NCI-H146 (cell line): ENCODE results near the gene EPHA2.
"Not testable (repeated sequence)": the region's sequence is repeated elsewhere in the genome, so short reads cannot be mapped to it uniquely, and the experiment has no call there.

ENCODE experiments used
- DNase-seq: peaks from one replicate; lab custom pipeline; 2025; lab: John Stamatoyannopoulos, UW

EPHA2 gene

GRCh38 chr1:16155537-16156410 is at the start of gene EPHA2:
Gene EPHA2, minus strand, starts transcription at chr1:16156069. Its CDS starts 137 bp downstream, at chr1:16155932.
- peak; percentile 40 for DNase-seq

- DNase-seq, result no peak
These were observed 49.4 kb upstream of the EPHA2 start for GRCh38 chr1:16205334-16205671.

DNA sequence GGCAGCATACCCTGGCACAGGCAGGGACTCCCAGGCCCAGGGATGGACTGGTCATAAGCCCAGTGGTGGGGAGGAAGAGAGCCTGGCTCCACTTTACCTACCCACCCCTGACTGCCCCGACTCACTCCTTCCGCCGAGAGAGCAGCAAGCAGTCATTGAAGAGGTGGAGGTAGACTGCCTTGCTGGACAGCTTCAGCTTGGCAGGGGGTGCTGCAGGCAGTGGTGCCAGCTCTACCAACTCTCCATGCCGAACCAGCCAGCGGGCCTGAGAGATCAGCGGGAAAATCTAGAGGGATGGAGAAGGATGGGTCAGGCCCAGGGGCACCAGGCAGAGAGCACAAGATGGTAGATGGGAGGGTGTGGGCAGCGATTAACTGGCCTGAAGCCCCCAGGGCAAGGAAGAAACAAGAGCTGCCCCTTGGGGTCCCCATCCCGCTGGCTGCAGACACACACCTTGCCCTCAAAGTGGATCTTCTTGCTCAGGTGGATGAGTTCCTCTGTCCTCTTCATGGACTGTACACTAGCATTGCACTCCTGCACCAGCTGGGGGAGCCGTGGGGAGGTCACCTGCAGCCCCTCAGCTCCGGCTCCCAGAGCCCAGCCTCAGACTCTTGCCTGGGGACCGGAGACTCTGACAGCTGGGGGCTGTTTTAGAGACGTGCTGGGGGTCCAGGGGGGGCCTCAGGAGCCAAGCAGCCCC is 48.9 kb upstream of the EPHA2 start:
- peak; percentile 21 for DNase-seq

DNA sequence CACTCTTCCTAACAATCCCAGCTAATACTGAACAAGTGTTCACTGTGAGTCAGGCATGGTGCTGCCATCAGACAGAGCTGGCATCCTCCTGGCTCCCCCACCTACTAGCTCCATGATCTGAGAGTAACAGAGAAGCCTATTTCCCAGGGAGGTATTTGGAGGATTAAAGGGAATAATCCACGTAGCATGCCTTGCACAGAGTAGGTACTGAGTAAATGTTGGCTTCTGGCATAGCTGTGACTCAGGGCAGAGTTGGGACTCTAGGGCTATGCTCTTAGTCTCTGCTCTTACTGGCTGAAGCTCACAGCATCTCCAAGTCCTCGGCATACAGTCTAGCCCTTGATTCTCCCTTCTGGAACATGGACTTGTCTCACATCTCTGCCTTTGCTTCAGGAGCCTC is 48.3 kb upstream of the EPHA2 start:
- DNase-seq, result no peak

DNA sequence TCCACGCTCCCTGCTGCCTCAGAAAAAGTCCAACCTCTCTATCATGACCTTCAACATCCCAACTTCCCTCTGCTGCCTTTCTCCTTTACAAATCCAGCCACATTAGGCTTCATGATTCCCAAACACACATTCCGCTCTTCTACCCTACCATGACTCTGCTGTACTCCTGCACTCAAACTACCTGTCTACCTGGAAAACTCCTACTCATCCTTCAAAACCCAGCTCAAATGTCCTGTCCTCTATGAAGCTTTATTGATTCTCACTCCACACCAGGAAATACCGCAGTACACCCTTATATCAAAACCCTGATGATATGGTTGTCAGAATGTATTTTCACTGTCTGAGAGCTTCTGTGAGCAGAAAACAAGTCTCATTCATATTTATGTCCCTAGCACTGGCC is 47.7 kb upstream of the EPHA2 start:
- DNase-seq, result no peak

DNA sequence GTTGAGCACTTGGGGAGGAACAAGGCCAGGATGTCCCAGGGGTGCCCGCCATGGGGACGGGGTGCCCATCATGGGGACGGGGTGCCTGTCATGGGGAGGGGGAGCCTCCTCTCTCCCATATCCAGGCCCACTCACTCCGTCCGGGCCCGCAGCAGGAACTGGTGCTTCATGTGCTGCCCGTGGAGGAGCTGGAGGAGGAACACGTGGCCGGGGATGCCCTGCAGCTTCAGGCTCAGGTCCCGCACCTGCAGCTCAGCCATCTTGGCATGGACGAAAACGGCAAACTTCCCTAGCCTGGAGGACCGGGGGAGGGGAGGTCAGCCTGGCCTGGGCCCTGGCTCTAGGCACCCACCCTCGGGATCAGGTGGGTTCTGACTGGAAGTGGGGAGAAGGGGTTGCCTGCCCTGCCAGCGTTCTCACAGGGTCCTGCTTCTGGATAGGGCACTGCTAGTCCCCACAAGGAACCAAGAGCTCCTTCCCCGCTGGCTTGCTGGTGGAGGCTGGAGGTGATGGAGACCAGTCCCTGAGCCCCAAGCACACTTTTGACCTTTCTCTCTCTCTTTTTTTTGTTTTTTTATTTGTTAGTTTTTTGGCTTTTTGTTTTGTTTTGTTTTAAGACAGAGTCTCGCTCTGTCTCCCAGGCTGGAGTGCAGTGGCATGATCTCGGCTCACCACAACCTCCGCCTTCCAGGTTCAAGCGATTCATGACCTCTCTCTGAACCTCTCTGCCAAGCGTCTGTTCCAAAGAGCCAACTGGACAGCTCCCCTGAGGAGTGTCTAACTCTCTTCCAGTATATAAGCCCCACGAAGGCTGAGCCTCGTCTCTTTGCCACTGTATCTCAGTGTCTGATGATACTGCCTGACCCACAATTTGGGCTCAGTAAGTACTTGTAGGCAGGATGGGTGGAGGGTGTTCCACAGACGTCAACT is 46.7 kb upstream of the EPHA2 start:
- DNase-seq, result no peak

DNA sequence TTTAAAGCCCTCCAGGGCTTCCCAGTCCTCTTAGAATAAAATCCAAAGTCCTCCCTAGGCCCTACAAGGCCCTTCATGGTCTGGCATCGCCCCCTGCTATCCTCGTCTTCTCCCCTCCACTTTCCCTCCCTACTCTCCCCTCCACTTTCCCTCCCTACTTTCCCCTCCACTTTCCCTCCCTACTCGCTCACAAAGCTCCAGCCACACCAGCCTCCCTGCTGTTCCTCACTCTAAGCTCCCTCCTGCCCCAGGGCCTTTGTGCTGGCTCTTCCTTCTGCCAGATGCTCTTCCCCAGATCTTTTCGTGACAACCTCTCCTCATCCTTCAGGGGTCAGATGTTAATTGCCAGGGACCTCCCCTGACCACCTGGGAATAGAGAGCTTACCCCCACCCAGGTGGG is 43.8 kb upstream of the EPHA2 start:
- no peak for DNase-seq

DNA sequence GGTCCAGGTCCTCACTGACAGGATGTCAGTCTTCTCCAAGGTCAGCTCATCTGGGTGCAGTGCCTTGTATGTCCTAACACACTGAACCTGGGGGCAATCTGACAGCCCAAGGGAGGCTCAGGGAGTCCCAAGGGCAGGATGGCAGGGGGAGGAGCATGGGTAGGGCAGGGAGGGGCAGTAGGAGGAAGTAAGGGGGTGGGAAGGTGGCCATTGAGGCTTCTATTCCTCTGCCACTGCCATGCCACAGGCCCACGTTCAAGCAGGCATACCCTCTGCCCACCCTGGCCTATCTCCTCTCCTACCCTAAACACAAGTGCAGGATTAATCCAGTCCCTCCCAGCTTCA is 43.3 kb upstream of the EPHA2 start:
- DNase-seq, result no peak

DNA sequence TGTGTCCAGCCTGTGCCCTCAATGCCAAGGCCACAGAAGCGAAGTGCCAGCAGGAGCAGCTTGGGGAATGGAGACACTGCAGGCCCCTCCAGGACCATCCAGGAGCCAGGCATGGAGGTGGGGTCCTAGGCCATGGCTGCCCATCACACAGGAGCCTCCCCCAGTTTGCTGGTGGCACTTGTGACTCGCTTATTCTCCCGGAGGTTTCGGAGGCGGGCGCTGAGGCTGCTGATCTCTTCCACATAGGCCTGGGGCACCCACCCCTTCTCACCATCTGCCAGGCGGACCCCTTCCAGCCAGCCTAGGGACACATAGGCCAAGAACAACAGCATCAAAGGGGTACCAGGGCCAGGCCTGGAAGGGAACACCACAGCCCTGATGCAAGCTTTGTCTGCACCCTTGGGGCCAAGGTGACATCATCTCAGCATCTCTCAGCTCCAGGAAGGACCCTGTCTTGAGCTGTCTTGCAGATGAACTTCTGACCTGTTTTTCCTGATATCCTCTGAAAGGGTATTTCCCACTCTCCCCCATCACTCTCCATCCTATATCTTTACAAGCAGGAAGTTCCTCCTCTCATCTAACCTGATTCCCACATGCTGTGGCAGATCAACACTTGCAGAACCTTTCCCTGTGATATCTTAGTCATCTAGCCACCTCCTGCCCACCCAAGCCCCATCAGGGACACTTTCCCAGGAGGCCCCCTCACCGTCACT is 42.7 kb upstream of the EPHA2 start:
- no peak for DNase-seq

DNA sequence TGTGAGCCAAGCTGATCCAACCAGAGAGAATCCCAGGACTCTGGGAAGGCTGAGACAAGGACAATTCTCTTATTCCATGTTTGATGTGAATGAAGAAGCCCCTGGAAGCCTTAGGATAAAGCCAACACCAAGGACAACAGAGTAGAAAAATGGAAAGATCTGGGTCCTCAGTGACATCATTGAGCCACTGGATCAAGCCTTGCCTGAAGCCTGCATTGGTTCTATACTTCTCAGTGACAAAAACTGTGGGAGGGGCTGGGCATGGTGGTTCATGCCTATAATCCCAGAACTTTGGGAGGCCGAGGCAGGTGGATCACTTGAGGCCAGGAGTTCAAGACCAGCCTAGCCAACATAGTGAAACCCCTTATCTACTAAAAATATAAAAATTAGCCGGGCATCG is 41.0 kb upstream of the EPHA2 start:
- no peak for DNase-seq

- not testable (repeated sequence) for DNase-seq
These were observed 40.3 kb upstream of the EPHA2 start for GRCh38 chr1:16196139-16196538.

DNA sequence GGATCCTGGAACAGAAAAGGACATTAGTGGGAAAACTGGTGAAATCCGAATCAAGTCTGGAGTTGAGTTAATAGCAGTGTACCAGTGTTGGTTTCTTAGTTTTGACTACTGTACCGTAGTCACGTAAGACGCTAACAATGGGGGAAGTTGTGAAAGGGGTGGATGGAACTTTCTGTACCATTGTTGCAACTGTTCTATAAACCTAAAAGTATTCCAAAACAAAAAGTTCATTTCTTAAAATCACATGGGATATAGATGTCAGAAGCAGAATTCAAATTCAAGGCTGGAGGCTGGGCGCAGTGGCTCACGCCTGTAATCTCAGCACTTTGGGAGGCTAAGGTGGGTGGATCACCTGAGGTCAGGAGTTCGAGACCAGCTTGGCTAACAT is 39.6 kb upstream of the EPHA2 start:
- no peak for DNase-seq

GRCh38 chr1:16191916-16192546 is 36.2 kb upstream of the EPHA2 start:
- no peak for DNase-seq

- DNase-seq, result no peak
These were observed 35.4 kb upstream of the EPHA2 start for GRCh38 chr1:16191309-16191708.

- no peak for DNase-seq
These were observed 34.2 kb upstream of the EPHA2 start for GRCh38 chr1:16189921-16190621.

- DNase-seq, result no peak
These were observed 33.1 kb upstream of the EPHA2 start for GRCh38 chr1:16189003-16189402.

GRCh38 chr1:16187748-16188401 is 32.0 kb upstream of the EPHA2 start:
- DNase-seq, result peak; percentile 21

GRCh38 chr1:16186655-16187235 is 30.9 kb upstream of the EPHA2 start:
- no peak for DNase-seq

GRCh38 chr1:16184557-16185303 is 28.9 kb upstream of the EPHA2 start:
- DNase-seq, result no peak
